HUES48 (cell line): ENCODE data around the gene POLR1B.
A peak's percentile ranks its signal among the peaks of the same experiment; 100 is the strongest.
"Not testable (repeated sequence)": the region's sequence is repeated elsewhere in the genome, so short reads cannot be mapped to it uniquely, and the experiment has no call there.

Experiments
- H3K27ac ChIP-seq: one replicate; pipeline ENCODE4 v1.7.0; 2013; ENCODE audit warnings: low read depth, low read length, inconsistent platforms
- H3K27me3 ChIP-seq: 2 replicates; pipeline ENCODE4 v1.6.1; 2013; ENCODE audit warnings: mild to moderate bottlenecking, low read length; ENCODE audit not compliant: control insufficient read depth, insufficient read depth
- H3K36me3 ChIP-seq: 2 replicates; pipeline ENCODE4 v1.6.1; 2013; ENCODE audit warnings: low read length; ENCODE audit not compliant: control insufficient read depth, insufficient read depth
- H3K4me1 ChIP-seq: 2 replicates; pipeline ENCODE4 v1.6.1; 2013; ENCODE audit warnings: mild to moderate bottlenecking, low read length; ENCODE audit not compliant: control insufficient read depth, insufficient read depth
- H3K4me3 ChIP-seq: 2 replicates; pipeline ENCODE4 v1.5.1; 2013; ENCODE audit warnings: mild to moderate bottlenecking, low read depth, low read length
- H3K9ac ChIP-seq: 2 replicates; pipeline ENCODE4 v1.6.1; 2013; ENCODE audit warnings: mild to moderate bottlenecking, low read depth, low read length, moderate library complexity
- H3K9me3 ChIP-seq: 2 replicates; pipeline ENCODE4 v1.6.1; 2013; ENCODE audit warnings: low read length; ENCODE audit not compliant: control insufficient read depth, insufficient read depth

The POLR1B gene, protein sequence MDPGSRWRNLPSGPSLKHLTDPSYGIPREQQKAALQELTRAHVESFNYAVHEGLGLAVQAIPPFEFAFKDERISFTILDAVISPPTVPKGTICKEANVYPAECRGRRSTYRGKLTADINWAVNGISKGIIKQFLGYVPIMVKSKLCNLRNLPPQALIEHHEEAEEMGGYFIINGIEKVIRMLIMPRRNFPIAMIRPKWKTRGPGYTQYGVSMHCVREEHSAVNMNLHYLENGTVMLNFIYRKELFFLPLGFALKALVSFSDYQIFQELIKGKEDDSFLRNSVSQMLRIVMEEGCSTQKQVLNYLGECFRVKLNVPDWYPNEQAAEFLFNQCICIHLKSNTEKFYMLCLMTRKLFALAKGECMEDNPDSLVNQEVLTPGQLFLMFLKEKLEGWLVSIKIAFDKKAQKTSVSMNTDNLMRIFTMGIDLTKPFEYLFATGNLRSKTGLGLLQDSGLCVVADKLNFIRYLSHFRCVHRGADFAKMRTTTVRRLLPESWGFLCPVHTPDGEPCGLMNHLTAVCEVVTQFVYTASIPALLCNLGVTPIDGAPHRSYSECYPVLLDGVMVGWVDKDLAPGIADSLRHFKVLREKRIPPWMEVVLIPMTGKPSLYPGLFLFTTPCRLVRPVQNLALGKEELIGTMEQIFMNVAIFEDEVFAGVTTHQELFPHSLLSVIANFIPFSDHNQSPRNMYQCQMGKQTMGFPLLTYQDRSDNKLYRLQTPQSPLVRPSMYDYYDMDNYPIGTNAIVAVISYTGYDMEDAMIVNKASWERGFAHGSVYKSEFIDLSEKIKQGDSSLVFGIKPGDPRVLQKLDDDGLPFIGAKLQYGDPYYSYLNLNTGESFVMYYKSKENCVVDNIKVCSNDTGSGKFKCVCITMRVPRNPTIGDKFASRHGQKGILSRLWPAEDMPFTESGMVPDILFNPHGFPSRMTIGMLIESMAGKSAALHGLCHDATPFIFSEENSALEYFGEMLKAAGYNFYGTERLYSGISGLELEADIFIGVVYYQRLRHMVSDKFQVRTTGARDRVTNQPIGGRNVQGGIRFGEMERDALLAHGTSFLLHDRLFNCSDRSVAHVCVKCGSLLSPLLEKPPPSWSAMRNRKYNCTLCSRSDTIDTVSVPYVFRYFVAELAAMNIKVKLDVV

DNA sequence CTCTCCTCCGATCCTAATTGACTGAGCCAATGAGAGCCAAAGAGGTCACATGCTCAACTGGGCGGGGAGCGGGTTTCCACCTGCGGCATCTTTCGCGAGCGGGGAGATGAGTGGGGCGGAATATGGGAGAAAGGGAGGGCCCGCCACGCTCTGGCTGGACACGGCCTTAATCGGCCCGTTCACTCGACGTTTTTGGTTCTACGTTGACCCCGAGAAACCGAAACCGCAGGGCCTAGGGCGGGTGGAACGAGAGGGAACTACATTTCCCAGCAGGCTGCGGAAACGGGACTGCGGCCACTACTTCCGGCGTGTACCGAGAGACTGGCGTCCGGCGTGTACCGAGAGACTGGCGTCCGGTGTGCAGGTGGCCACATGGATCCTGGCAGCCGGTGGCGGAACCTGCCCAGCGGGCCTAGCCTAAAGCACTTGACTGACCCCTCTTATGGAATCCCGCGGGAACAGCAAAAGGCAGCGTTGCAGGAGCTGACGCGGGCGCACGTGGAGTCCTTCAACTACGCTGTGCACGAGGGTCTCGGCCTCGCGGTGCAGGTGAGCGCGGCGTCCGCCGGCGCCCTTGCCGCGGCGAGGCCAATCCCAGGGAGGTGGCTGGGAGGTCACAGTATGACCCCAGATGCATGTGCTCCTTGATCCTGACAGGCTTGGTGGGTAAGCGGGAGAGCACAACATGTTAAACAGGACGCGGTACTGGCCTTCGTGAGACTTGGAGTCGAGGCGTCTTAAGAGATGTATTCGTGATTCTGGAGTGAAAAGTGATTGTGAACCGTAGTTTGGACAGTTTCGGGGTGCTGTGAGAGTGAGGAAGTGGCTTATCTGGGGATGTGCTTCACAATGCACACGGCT, at the start of gene POLR1B:
TSS of gene POLR1B (plus strand) at position 343 of the 861 bp plus-strand sequence. CDS start at position 373, 30 bp downstream.
- no peaks in the 10 kb centered on the region for H3K27me3 ChIP-seq
- peaks cover 19% of the 10 kb centered on the region for H3K36me3 ChIP-seq
- 0 out of 2 replicates have a peak, but pooled peaks cover 5% of the 10 kb centered on the region for H3K4me1 ChIP-seq
- H3K4me3 ChIP-seq, result peak within 1 kb of the TSS; percentile 96
- no peaks in the 10 kb centered on the region for H3K9me3 ChIP-seq
- peak within 1 kb of the TSS; percentile 94 for H3K27ac ChIP-seq
- peak within 1 kb of the TSS; percentile 97 for H3K9ac ChIP-seq

DNA sequence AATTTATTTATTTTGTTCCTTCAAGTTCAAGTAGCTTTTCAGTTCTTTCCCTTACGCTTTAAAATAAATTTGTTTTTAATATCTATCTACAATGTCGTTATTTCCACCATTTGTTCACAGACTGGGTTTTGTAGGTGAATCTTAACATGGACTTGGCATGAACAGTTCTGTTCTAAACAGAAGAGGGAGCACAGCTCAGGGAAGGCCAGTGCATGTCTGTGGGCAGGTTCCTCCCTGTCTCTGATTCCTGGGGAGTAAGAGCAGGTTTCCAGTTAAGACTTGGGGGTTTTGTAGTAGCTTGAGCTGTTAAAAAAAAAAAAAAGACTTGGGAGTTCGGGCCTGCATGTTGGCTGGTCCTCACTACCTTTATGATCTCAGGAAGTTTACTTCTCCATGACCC, 49.2 kb upstream of the POLR1B start:
- no peaks in the 10 kb centered on the region for H3K9me3 ChIP-seq
- no peak overlapping the region for H3K4me3 ChIP-seq
- no peak overlapping the region for H3K9ac ChIP-seq
- no peaks in the 10 kb centered on the region for H3K4me1 ChIP-seq
- H3K27me3 ChIP-seq, result no peaks in the 10 kb centered on the region
- H3K36me3 ChIP-seq, result peaks cover 31% of the 10 kb centered on the region
- H3K27ac ChIP-seq, result no peak overlapping the region

DNA sequence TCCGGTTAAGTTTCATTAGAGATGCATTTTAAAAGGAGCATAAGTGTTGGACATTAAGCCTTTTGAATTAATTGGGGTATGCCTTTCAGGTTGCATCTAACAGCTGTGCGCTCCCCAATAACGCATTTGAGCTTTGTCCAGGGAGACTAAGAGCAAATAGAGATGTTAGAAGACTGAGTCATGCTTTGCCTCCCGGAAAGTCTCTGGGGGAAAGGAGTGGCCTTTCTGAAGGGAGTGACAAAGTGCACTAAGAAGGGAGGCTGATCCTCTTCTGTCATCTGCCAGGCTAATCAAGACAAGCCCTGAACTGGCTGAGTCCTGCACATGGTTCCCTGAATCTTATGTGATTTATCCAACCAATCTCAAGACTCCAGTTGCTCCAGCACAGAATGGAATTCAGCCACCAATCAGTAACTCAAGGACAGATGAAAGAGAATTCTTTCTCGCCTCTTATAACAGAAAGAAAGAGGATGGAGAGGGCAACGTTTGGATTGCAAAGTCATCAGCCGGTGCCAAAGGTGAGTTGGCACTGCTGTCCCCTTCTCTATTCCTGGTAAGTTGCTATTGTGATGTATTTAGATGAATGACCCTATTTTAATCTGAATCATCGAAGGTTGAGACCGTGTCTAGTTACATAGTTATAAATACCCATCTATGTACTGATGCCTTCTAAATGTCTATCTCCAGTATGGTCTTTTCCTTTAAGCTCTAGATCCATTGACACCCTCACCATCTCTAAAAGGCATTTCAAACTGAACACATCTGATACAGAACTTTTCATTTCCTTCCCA, 48.2 kb upstream of the POLR1B start:
- H3K27me3 ChIP-seq, result no peaks in the 10 kb centered on the region
- H3K27ac ChIP-seq, result no peak overlapping the region
- peaks cover 27% of the 10 kb centered on the region for H3K36me3 ChIP-seq
- no peak overlapping the region for H3K9ac ChIP-seq
- no peaks in the 10 kb centered on the region for H3K4me1 ChIP-seq
- H3K9me3 ChIP-seq, result no peaks in the 10 kb centered on the region
- no peak overlapping the region for H3K4me3 ChIP-seq

DNA sequence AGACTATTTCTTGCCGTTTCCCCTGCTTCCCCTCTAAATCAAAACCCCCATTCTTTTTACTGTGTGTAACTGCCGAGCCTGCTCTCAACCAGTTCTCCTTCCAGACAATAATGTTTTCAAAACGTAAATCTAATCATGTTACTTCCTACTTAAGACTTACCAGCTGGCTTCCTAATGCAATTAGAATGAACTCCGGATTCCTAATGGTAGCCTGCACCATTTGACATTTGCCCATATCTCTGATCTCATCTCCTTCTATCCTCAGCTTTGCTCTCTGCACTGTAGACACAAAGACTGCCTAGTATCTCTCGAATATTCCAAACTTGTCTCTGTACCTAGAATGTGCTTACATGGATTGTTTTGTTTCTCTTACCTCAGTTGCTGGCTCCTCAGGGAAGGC, 47.4 kb upstream of the POLR1B start:
- Histone ChIP-seq H3K4me1 (no peaks in the 10 kb centered on the region), H3K9ac (no peak overlapping the region), H3K27me3 (no peaks in the 10 kb centered on the region), H3K9me3 (no peaks in the 10 kb centered on the region), H3K4me3 (no peak overlapping the region), H3K36me3 (peaks cover 23% of the 10 kb centered on the region), H3K27ac (no peak overlapping the region)

DNA sequence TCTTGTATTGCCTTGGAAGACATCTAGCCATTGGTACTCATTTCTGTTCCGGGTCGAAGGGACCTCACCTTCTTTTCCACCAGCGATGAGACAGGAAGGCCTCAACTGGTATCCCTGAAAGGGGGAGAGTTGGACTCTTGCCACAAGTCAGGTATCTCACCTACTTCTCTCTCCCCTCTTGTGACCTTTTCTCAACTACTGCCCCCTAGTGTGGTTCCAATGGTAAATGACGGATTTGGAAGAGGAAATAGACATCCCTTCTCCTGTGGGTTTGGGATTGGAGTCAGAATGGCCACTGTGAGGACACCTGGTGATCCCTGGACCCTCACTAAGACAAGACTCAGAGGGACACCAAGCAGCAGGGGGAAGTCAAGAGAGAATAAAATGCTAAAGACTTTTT, 46.4 kb upstream of the POLR1B start:
- not testable (repeated sequence) for H3K27me3 ChIP-seq, H3K9me3 ChIP-seq, H3K4me1 ChIP-seq, H3K27ac ChIP-seq, H3K4me3 ChIP-seq, H3K9ac ChIP-seq
- peaks cover 23% of the 10 kb centered on the region for H3K36me3 ChIP-seq

DNA sequence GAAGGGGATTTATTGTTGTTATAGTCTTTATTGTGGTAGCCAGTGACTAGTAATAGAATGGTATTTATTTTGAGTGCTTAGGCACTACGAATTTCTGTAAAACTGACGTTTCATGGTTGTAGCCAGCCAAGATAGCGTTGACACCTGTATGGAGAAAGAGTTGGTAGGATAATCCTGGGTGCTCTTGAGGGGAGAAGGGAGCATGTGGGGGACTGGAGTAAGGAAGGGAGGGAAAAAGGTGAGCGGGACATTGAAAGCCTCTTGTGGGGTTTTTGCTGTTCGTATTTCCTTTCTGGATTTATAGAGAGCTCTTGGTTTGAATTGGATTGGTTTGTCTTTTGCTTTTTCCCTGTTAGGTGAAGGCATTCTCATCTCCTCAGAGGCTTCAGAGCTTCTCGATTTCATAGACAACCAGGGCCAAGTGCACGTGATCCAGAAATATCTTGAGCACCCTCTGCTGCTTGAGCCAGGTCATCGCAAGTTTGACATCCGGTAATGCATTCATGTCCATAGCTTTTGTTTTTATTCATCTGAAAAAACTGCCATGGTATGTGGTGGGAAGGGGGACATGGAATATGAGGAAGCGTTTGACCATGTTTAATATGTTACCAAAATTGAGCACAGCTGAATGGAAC, 41.3 kb upstream of the POLR1B start:
- not testable (repeated sequence) for H3K4me3 ChIP-seq, H3K27ac ChIP-seq, H3K27me3 ChIP-seq, H3K4me1 ChIP-seq, H3K9ac ChIP-seq, H3K9me3 ChIP-seq
- H3K36me3 ChIP-seq, result peaks cover 15% of the 10 kb centered on the region

DNA sequence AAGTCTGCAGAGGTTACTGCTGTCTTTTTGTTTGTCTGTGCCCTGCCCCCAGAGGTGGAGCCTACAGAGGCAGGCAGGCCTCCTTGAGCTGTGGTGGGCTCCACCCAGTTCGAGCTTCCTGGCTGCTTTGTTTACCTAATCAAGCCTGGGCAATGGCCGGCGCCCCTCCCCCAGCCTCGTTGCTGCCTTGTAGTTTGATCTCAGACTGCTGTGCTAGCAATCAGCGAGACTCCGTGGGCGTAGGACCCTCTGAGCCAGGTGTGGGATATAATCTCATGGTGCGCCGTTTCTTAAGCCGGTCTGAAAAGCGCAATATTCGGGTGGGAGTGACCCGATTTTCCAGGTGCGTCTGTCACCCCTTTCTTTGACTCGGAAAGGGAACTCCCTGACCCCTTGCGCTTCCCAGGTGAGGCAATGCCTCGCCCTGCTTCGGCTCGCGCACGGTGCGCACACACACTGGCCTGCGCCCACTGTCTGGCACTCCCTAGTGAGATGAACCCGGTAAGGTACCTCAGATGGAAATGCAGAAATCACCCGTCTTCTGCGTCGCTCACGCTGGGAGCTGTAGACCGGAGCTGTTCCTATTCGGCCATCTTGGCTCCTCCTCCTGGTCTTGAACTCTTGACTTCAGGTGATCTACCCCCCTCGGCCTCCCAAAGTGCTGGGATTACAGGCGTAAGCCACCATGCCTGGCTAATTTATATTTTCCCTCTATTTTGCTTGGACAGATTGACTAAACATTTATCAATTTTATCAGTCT, 32.8 kb upstream of the POLR1B start:
- H3K9me3 ChIP-seq, H3K36me3 ChIP-seq, H3K9ac ChIP-seq, H3K27me3 ChIP-seq, H3K4me1 ChIP-seq, H3K27ac ChIP-seq: not testable (repeated sequence)
- H3K4me3 ChIP-seq, result peak overlapping the region; percentile 21

DNA sequence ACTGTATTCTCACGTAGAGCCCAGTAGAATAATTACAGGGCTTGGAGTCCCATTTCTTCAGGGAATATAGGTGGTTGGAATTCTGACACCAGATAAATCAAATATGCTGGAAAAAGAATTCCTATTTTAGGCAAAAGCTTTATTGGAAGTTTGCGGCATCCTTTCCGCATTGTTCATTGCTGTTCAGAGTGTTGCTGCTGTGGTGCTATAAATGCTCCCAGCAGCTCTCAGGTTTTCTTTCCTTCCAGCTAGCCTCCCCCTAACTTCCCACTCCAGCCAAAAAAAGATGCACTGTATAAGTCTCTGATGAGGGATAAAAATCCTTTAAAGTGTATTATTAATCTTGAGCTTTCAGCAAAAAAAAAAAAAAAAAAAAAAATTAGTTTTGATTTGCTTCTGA, 25.5 kb upstream of the POLR1B start:
- H3K27me3 ChIP-seq, result no peaks in the 10 kb centered on the region
- H3K27ac ChIP-seq, result no peak overlapping the region
- H3K9me3 ChIP-seq, result peaks cover 5% of the 10 kb centered on the region
- H3K4me1 ChIP-seq, result no peaks in the 10 kb centered on the region
- H3K4me3 ChIP-seq, result no peak overlapping the region
- H3K9ac ChIP-seq, result no peak overlapping the region
- peaks cover 41% of the 10 kb centered on the region for H3K36me3 ChIP-seq

DNA sequence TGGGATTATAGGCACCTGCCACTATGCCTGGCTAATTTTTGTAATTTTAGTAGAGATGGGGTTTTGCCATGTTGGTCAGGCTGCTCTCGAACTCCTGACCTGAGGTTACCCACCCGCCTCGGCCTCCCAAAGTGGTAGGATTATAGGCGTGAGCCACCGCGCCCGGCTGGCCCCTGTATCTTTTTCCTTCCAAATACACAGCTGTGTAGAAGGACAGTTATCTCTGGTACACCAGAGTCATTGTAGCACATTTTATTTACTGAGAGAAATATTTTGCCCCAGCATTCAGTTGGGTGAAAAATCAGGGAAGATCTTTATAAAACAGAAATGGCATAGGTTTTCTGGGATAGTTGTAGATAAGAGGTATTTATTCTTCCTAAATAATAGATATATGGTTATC, 23.5 kb upstream of the POLR1B start:
- Histone ChIP-seq H3K4me1 (no peaks in the 10 kb centered on the region), H3K27ac (no peak overlapping the region), H3K9ac (no peak overlapping the region), H3K36me3 (peaks cover 52% of the 10 kb centered on the region), H3K9me3 (peaks cover 5% of the 10 kb centered on the region), H3K4me3 (no peak overlapping the region), H3K27me3 (no peaks in the 10 kb centered on the region)
